HG02571 (cell line): ENCODE results near the gene GRIA4.
A peak's percentile ranks its signal among the peaks of the same experiment; 100 is the strongest.
"Not testable (repeated sequence)": the region's sequence is repeated elsewhere in the genome, so short reads cannot be mapped to it uniquely, and the experiment has no call there.

Experiments
- ATAC-seq: cut with Tn5 transposase; IDR thresholded peaks from one replicate; pipeline ENCODE4 v1.9.1; 2021; ENCODE audit warnings: mild to moderate bottlenecking, moderate library complexity; ENCODE audit not compliant: unreplicated experiment

GRIA4 gene

GRCh38 chr11:105979997-105980703 is 370.3 kb downstream of the GRIA4 start:
- ATAC-seq, result no peak

GRCh38 chr11:105986554-105986953 is 376.7 kb downstream of the GRIA4 start:
- no peak for ATAC-seq

- no peak for ATAC-seq
Observed at GRCh38 chr11:105988197-105988596, 378.3 kb downstream of the GRIA4 start.

- no peak for ATAC-seq
Observed at GRCh38 chr11:105989124-105989523, 379.3 kb downstream of the GRIA4 start.

DNA sequence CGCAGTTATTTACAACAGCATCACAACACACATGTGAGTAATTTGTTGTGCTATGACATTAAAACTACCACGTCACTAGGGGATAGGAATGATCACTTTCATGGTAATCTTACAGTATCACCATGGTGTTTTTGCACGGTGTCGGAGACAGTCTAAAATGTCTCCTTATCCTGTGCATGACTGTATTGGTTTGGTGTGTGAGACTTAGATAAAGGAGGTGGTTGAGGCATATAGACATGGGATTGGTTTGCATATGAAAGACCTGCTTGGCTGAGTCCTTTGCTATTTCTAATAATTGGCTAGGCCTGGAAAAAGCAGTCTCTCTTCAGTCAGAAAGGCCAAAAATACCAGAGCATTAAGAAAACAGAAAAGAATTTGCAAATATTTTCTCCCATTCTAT is 382.0 kb downstream of the GRIA4 start:
- no peak for ATAC-seq

- ATAC-seq, result no peak
Observed at GRCh38 chr11:106001304-106002012, 391.6 kb downstream of the GRIA4 start.

- ATAC-seq, result not testable (repeated sequence)
Observed at GRCh38 chr11:106003094-106003493, 393.2 kb downstream of the GRIA4 start.

GRCh38 chr11:106011481-106011880 is 401.6 kb downstream of the GRIA4 start:
- no peak for ATAC-seq

DNA sequence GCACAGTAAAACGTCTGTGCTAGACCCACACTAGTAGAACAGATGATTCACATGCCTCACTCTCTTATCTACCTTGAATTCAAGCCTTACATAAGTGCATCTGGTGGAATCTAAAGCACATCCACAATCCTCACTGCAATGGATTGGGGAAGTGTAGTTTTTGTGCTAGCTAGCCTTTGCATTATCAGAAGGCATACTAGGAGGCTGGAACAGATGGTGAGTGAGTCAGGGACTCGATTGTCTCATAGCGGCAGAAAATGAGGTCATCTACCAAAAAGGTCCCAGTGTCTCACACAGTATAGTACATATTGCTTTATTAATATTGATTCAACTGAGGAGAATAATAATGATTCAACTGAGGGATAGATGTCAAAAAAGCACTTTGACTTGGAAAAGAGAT is 402.9 kb downstream of the GRIA4 start:
- no peak for ATAC-seq

DNA sequence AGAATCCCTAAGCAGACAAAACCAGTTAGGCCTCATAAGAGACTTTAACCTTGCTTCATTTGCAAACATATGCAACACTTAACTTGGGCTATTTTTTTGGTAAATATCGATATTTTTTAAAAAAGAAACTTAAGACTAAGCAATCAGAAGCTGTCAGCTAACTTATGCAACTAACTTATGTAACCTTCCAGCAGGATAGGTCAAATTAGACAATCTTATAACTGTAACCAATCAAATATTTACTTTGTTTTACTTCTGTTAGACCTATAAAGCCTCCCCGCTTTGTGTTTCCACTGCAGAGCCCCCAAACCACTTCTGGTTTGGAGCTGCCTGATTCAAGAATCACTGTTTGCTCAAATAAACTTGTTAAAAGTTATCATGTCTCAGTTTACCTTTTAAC is 404.2 kb downstream of the GRIA4 start:
- ATAC-seq, result no peak

- ATAC-seq, result no peak
Observed at GRCh38 chr11:106014620-106015019, 404.7 kb downstream of the GRIA4 start.

- no peak for ATAC-seq
Observed at GRCh38 chr11:106015066-106015465, 405.2 kb downstream of the GRIA4 start.

GRCh38 chr11:106017093-106017492 is 407.2 kb downstream of the GRIA4 start:
- no peak for ATAC-seq

- ATAC-seq, result peak; percentile 8
Observed at GRCh38 chr11:106021181-106021966, 411.5 kb downstream of the GRIA4 start.

DNA sequence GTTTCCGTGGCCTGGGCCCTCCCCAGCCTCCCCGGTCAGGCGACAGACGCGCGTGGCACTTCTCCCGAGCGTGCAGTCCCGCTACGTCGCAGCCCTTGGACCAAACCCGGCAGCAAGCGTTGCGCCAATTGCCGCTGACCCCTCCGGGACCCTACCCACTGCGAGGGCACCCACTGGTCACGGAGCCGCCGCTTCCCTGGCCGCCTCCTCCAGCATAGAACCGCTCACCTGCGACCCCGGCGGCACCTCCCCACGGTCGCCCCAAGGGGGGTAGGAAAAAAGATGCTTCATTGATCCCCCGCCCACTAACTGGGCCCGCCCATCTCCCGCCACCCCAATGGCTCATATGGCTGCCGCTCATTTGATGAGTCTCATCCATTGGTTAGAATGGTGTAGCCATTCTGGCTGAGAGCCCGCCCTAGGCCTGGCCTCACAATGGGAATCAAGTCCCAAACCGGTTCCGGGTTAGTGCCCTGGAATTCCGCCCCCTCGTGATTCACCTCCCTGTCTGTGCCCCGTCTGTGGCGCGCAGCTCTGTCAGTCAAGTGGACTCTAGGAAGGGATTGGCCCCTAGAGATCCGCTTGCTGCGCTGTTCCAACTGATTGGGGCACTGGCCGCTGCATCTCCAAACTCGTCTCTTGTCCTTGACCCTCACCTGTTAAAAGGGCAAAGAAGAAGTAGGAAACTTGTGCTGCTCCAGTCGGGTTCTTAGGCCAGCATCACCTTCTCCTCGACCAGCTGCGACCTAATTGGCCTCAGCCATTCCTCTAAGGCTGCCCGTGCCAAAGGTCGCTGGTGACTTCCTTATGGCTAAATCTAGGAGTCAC is 412.3 kb downstream of the GRIA4 start, which contains the start of gene MSANTD4:
Gene MSANTD4, minus strand, starts transcription at position 274 of the 828 bp plus-strand sequence. CDS start 11,323 bp downstream, outside the sequence.
- ATAC-seq, result peak; percentile 98

- ATAC-seq, result no peak
Observed at GRCh38 chr11:106022795-106023275, 413.0 kb downstream of the GRIA4 start.

DNA sequence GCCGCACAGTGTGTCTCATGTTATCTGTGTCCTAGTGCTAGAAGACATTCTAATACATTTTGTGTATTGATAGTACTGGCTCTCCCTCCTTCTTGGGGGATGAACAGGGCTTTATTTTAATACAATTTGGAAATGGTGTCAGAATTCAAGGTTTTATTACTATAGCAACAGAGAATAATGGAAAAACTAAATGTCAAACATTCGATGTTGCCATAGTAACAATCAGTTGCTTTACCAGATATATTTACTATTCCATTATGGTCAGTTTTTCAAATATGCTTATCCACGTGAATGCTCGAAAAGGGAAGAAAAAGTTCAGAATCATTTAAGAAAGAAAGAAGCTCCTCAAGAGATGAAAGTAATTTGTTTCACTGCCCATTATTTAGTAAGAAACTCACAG is 420.7 kb downstream of the GRIA4 start:
- ATAC-seq, result no peak

- peak; percentile 58 for ATAC-seq
Observed at GRCh38 chr11:106031202-106031810, 421.4 kb downstream of the GRIA4 start.
